Keratinocyte (primary cell): Measurements from ENCODE around the gene DONSON. TPM values are rescaled to one million over a fixed set of nuclear protein-coding genes. Genes with fewer than 3 reads are reported as not detected.
"Not testable (repeated sequence)": the region's sequence is repeated elsewhere in the genome, so short reads cannot be mapped to it uniquely, and the experiment has no call there.

ENCODE experiments used
- DNase-seq: peaks from one replicate; pipeline ENCODE4 v3.0.0-alpha.2; 2011; ENCODE audit warnings: low read depth, missing footprints, low spot score
- FAIRE-seq: peaks from 2 replicates; lab custom pipeline; 2011; peaks lifted over from hg19 to GRCh38; lab: Jason Lieb, UNC
- H2AFZ ChIP-seq: 2 replicates; pipeline ENCODE4 v1.6.0; 2012; ENCODE audit warnings: low read length, control low read depth, inconsistent platforms; ENCODE audit not compliant: control insufficient read depth
- H3K27ac ChIP-seq: 2 replicates; pipeline ENCODE4 v1.5.1; 2011; ENCODE audit warnings: low read length; ENCODE audit not compliant: control insufficient read depth, insufficient read depth
- H3K27me3 ChIP-seq: 3 replicates; pipeline ENCODE4 v1.6.0; 2011; ENCODE audit warnings: low read length; ENCODE audit not compliant: control insufficient read depth, insufficient read depth; ENCODE audit errors: extremely low read depth
- H3K36me3 ChIP-seq, 2 experiments: 2 replicates in 1 of 2; 3 replicates in 1 of 2; pipeline ENCODE4 v1.5.1; 2011; ENCODE audit warnings: low read length in 2 of 2, mild to moderate bottlenecking in 1 of 2; ENCODE audit not compliant: control insufficient read depth in 2 of 2, insufficient read depth in 2 of 2; ENCODE audit errors: extremely low read depth in 1 of 2
- H3K4me1 ChIP-seq: 3 replicates; pipeline ENCODE4 v1.5.1; 2011; ENCODE audit warnings: low read length; ENCODE audit not compliant: control insufficient read depth, insufficient read depth; ENCODE audit errors: extremely low read depth
- H3K4me2 ChIP-seq: 3 replicates; pipeline ENCODE4 v1.6.0; 2011; ENCODE audit warnings: low read depth, low read length; ENCODE audit not compliant: control insufficient read depth, insufficient read depth; ENCODE audit errors: extremely low read depth
- H3K4me3 ChIP-seq, 3 experiments: fragments of 200-600 bp in 1 of 3; sonication (generic) in 1 of 3; 2 replicates in 2 of 3; 3 replicates in 1 of 3; pipeline ENCODE4 v1.5.1; 2011 to 2016; ENCODE audit warnings: low read length in 3 of 3, mild to moderate bottlenecking in 3 of 3, control low read depth in 2 of 3, inconsistent platforms in 1 of 3, low read depth in 1 of 3, mixed read lengths in 1 of 3, mixed run types in 1 of 3, moderate library complexity in 1 of 3; ENCODE audit not compliant: control insufficient read depth in 2 of 3, insufficient read depth in 2 of 3; ENCODE audit errors: extremely low read depth in 1 of 3
- H3K79me2 ChIP-seq: 2 replicates; pipeline ENCODE4 v1.6.0; 2012; ENCODE audit warnings: low read length; ENCODE audit not compliant: control insufficient read depth, insufficient read depth
- H3K9ac ChIP-seq: 3 replicates; pipeline ENCODE4 v1.6.0; 2011; ENCODE audit warnings: low read length; ENCODE audit not compliant: control insufficient read depth, insufficient read depth; ENCODE audit errors: extremely low read depth
- H3K9me1 ChIP-seq: 3 replicates; pipeline ENCODE4 v1.6.0; 2011; ENCODE audit warnings: low read length; ENCODE audit not compliant: control insufficient read depth, insufficient read depth; ENCODE audit errors: extremely low read depth
- H3K9me3 ChIP-seq: 2 replicates; pipeline ENCODE4 v1.5.1; 2012; ENCODE audit warnings: low read depth, low read length; ENCODE audit not compliant: control insufficient read depth
- H4K20me1 ChIP-seq: 3 replicates; pipeline ENCODE4 v1.6.0; 2011; ENCODE audit warnings: low read length; ENCODE audit not compliant: control insufficient read depth, insufficient read depth; ENCODE audit errors: extremely low read depth
- CTCF ChIP-seq, 3 experiments: IDR thresholded peaks in 1 of 3; conservative IDR thresholded peaks in 1 of 3; optimal IDR thresholded peaks in 1 of 3; 2 replicates in 2 of 3; 3 replicates in 1 of 3; pipeline versions ENCODE3 to v1.5.1; 2011; ENCODE audit warnings: low read length in 3 of 3, mild to moderate bottlenecking in 3 of 3, moderate library complexity in 2 of 3, control low read depth in 1 of 3, inconsistent platforms in 1 of 3; ENCODE audit not compliant: insufficient read depth in 2 of 3; ENCODE audit errors: extremely low read depth in 1 of 3
- EZH2 ChIP-seq: IDR thresholded peaks from one replicate; pipeline ENCODE4 v1.6.1; 2012; ENCODE audit warnings: inconsistent platforms, mild to moderate bottlenecking, low read length, moderate library complexity
- dilution Hi-C: fragments of 300-500 bp; cut with MboI; formaldehyde crosslinking; loops from one replicate; pipeline ENCODE4 v1.7.0; 2020; ENCODE audit warnings: low sequenced_read_pairs; ENCODE audit not compliant: extremely low pct_ligation_motif_present
- polyA plus RNA-seq, 5 experiments: library from polyadenylated mRNA; depleted of rRNA in 3 of 5; stranded (reverse) in 3 of 5; stranded (forward) in 1 of 5; unstranded in 1 of 5; fragments of >200 nt; gene quantifications; 1 replicate in 1 of 5; 2 replicates in 3 of 5; 3 replicates in 1 of 5; pipeline versions ENCODE4 v1.2.1 to v1.2.3, GENCODE V29; 2011 to 2012; ENCODE audit warnings: missing spikeins in 2 of 5, low read depth in 1 of 5, low replicate concordance in 1 of 5

DONSON gene
- polyA plus RNA-seq, 1 donor (not counting 4 experiments of a cell fraction or from before 2014, with no cell fraction given): 17.0 TPM

GRCh38 chr21:33618407-33618806 is 29.9 kb upstream of the DONSON start:
- H3K36me3 ChIP-seq: no peaks in the 10 kb centered on the region
- no peaks in the 10 kb centered on the region for H3K4me1 ChIP-seq
- TF ChIP-seq CTCF (optimal IDR thresholded peaks at IDR 0.05 in 1 of 3, IDR thresholded peaks at IDR 0.05 in 1 of 3, conservative IDR thresholded peaks at IDR 0.05 in 1 of 3; ENCODE audit: extremely low read depth in 1 of 3, insufficient read depth in 2 of 3, low read length in 3 of 3) (no peak), EZH2 (no peak)
- DNase-seq (no peak), FAIRE-seq (no peak)
- no peaks in the 10 kb centered on the region for H3K9me3 ChIP-seq
- H3K4me3 ChIP-seq: no peak overlapping the region
- H3K27ac ChIP-seq: no peak overlapping the region
- no peak overlapping the region for H3K4me2 ChIP-seq
- no peaks in the 10 kb centered on the region for H3K9me1 ChIP-seq
- dilution Hi-C loops: no loop called here
- H2AFZ ChIP-seq: no peak overlapping the region
- H3K27me3 ChIP-seq: no peaks in the 10 kb centered on the region
- H3K9ac ChIP-seq: no peak overlapping the region
- H3K79me2 ChIP-seq: no peaks in the 10 kb centered on the region
- no peaks in the 10 kb centered on the region for H4K20me1 ChIP-seq

GRCh38 chr21:33617565-33617964 is 29.1 kb upstream of the DONSON start:
- not testable (repeated sequence) for H3K36me3 ChIP-seq, FAIRE-seq, H4K20me1 ChIP-seq

More at GRCh38 chr21:33617565-33617964, 29.1 kb upstream of the DONSON start:
- H3K4me2 ChIP-seq, H3K27me3 ChIP-seq, H3K4me3 ChIP-seq, H3K27ac ChIP-seq, H3K9me1 ChIP-seq, H3K4me1 ChIP-seq, H3K9me3 ChIP-seq, H3K79me2 ChIP-seq, dilution Hi-C loops, H3K9ac ChIP-seq, H2AFZ ChIP-seq, DNase-seq: not testable (repeated sequence)
